Astrocyte of the spinal cord (primary cell): ENCODE results near the gene MROH9.
A peak's percentile ranks its signal among the peaks of the same experiment; 100 is the strongest.
"Not testable (repeated sequence)": the region's sequence is repeated elsewhere in the genome, so short reads cannot be mapped to it uniquely, and the experiment has no call there.

Source experiments
- DNase-seq: peaks from one replicate; pipeline ENCODE4 v3.0.0; 2011; ENCODE audit warnings: low read depth, low spot score
- H3K4me3 ChIP-seq: 2 replicates; pipeline ENCODE4 v1.5.1; 2011; ENCODE audit warnings: low read depth, mild to moderate bottlenecking, low read length, moderate library complexity
- CTCF ChIP-seq: IDR thresholded peaks from 2 replicates; pipeline ENCODE4 v1.5.1; 2012; ENCODE audit warnings: low read depth, mild to moderate bottlenecking, low read length, inconsistent platforms
- in situ Hi-C: cut with HindIII; loops from 2 replicates; pipeline ENCODE4 v1.10.0; 2017; ENCODE audit warnings: low sequenced_read_pairs

Gene MROH9

GRCh38 chr1:170931650-170932049 is 3.7 kb upstream of the MROH9 start:
- DNase-seq = no peak
- no peak for TF ChIP-seq CTCF
- in situ Hi-C loops = no loop called here
- no peak overlapping the region for H3K4me3 ChIP-seq

- no peak for TF ChIP-seq CTCF
- H3K4me3 ChIP-seq = no peak overlapping the region
- no peak for DNase-seq
- in situ Hi-C loops = no loop called here
Observed at GRCh38 chr1:170932236-170932635, 3.1 kb upstream of the MROH9 start.

GRCh38 chr1:170938281-170938680 is 2.9 kb downstream of the MROH9 start:
- H3K4me3 ChIP-seq = no peak overlapping the region
- no peak for TF ChIP-seq CTCF
- DNase-seq = no peak
- in situ Hi-C loops = no loop called here

- DNase-seq = no peak
- H3K4me3 ChIP-seq = no peak overlapping the region
- in situ Hi-C loops = no loop called here
- no peak for TF ChIP-seq CTCF
Observed at GRCh38 chr1:170939476-170939875, 4.1 kb downstream of the MROH9 start.

- DNase-seq, in situ Hi-C loops, H3K4me3 ChIP-seq: not testable (repeated sequence)
Observed at GRCh38 chr1:170951744-170952143, 16.4 kb downstream of the MROH9 start.

GRCh38 chr1:170959385-170959784 is 24.1 kb downstream of the MROH9 start:
- TF ChIP-seq CTCF = no peak
- in situ Hi-C loops = no loop called here
- H3K4me3 ChIP-seq = no peak overlapping the region
- DNase-seq = peak; percentile 12

GRCh38 chr1:170964506-170964905 is 29.2 kb downstream of the MROH9 start:
- no peak overlapping the region for H3K4me3 ChIP-seq
- DNase-seq = no peak
- TF ChIP-seq CTCF = no peak
- in situ Hi-C loops = no loop called here
